Measurements from ENCODE around the gene SBNO1.

The SBNO1 gene

GRCh38 chr12:123396954-123397353 lies 32.3 kb upstream of the SBNO1 start:
- DNase-seq: no peak
- intact Hi-C loops (cut with DNase I; ENCODE audit: low total_unique reads): loop anchor here (10.0 kb wide), 1 partner anchor 138 kb away; the partner anchor contains the start of gene RILPL1
- no peaks in the 10 kb centered on the region for H3K9me3 ChIP-seq
- no peak overlapping the region for H3K4me3 ChIP-seq
- no peak for TF ChIP-seq CTCF (IDR thresholded peaks at IDR 0.05)
- peaks cover 41 to 76% (median 60%) of the 10 kb centered on the region in 3 donors for H3K36me3 ChIP-seq
- H3K4me1 ChIP-seq: peaks cover 0 to 90% (median 56%) of the 10 kb centered on the region in 4 donors
- peak overlapping the region; percentile 89 to 92 for H3K27ac ChIP-seq
- no peaks in the 10 kb centered on the region for H3K27me3 ChIP-seq

- Histone ChIP-seq H3K36me3 (peaks cover 45 to 76% (median 63%) of the 10 kb centered on the region in 3 donors), H3K9me3 (no peaks in the 10 kb centered on the region), H3K4me3 (no peak overlapping the region), H3K27me3 (no peaks in the 10 kb centered on the region), H3K4me1 (peaks cover 0 to 90% (median 56%) of the 10 kb centered on the region in 4 donors), H3K27ac (peak overlapping the region; percentile 89 to 92)
- DNase-seq: no peak
- TF ChIP-seq CTCF (IDR thresholded peaks at IDR 0.05): no peak
- intact Hi-C loops (cut with DNase I; ENCODE audit: low total_unique reads): loop anchor here (10.0 kb wide), 1 partner anchor 138 kb away; the partner anchor contains the start of gene RILPL1
Observed at GRCh38 chr12:123396543-123396942, 31.9 kb upstream of the SBNO1 start.

GRCh38 chr12:123395236-123395635 lies 30.6 kb upstream of the SBNO1 start:
- no peaks in the 10 kb centered on the region for H3K9me3 ChIP-seq
- peaks cover 50 to 81% (median 68%) of the 10 kb centered on the region in 3 donors for H3K36me3 ChIP-seq
- peaks cover 0 to 94% (median 65%) of the 10 kb centered on the region in 4 donors for H3K4me1 ChIP-seq
- H3K4me3 ChIP-seq: no peak overlapping the region
- DNase-seq: no peak
- peak overlapping the region in 1 of 2 donors; percentile 92 for H3K27ac ChIP-seq
- no peaks in the 10 kb centered on the region for H3K27me3 ChIP-seq
- intact Hi-C loops (cut with DNase I; ENCODE audit: low total_unique reads): loop anchor here (10.0 kb wide), 1 partner anchor 140 kb away; the partner anchor contains the start of gene RILPL1
- TF ChIP-seq CTCF (IDR thresholded peaks at IDR 0.05): no peak

- intact Hi-C loops (cut with DNase I; ENCODE audit: low total_unique reads): loop anchor here (5.0 to 10.0 kb wide), 2 partner anchors 39 to 141 kb away; partner anchors contain the start of gene RILPL1
- Histone ChIP-seq H3K4me3 (no peak overlapping the region), H3K27ac (peak overlapping the region; percentile 90 to 92), H3K9me3 (no peaks in the 10 kb centered on the region), H3K4me1 (peaks cover 0 to 84% (median 56%) of the 10 kb centered on the region in 4 donors), H3K27me3 (no peaks in the 10 kb centered on the region), H3K36me3 (peaks cover 50 to 66% (median 65%) of the 10 kb centered on the region in 3 donors)
- no peak for TF ChIP-seq CTCF (IDR thresholded peaks at IDR 0.05)
- no peak for DNase-seq
Observed at GRCh38 chr12:123393747-123394146, 29.1 kb upstream of the SBNO1 start.

GRCh38 chr12:123391546-123392343 lies 27.1 kb upstream of the SBNO1 start:
- no peak for DNase-seq
- peaks cover 45 to 62% (median 61%) of the 10 kb centered on the region in 3 donors for H3K36me3 ChIP-seq
- peak overlapping the region; percentile 90 to 92 for H3K27ac ChIP-seq
- H3K27me3 ChIP-seq: no peaks in the 10 kb centered on the region
- no peak for TF ChIP-seq CTCF (IDR thresholded peaks at IDR 0.05)
- H3K9me3 ChIP-seq: no peaks in the 10 kb centered on the region
- H3K4me3 ChIP-seq: no peak overlapping the region
- intact Hi-C loops (cut with DNase I; ENCODE audit: low total_unique reads): loop anchor here (5.0 to 10.0 kb wide), 2 partner anchors 41 to 143 kb away; partner anchors contain the start of gene RILPL1
- H3K4me1 ChIP-seq: peaks cover 0 to 76% (median 46%) of the 10 kb centered on the region in 4 donors

Measured in tibial artery (tissue), 4 donors.